Heart right ventricle (tissue), 16 donors: ENCODE results near the gene SLC17A9. TPM values are rescaled to one million over a fixed set of nuclear protein-coding genes. Genes with fewer than 3 reads are reported as not detected.
A peak's percentile ranks its signal among the peaks of the same experiment; 100 is the strongest.

ENCODE experiments used
- ATAC-seq, 8 donors: fragments of 200-7000 bp; cut with Tn5 transposase; one replicate each; pipeline ENCODE4 v1.9.1; 2020; ENCODE audit warnings: mild to moderate bottlenecking in 8 of 8, moderate library complexity in 8 of 8, moderate number of reproducible peaks in 1 of 8
- DNase-seq, 2 donors: peaks; one replicate each; pipeline ENCODE4 v3.0.0-alpha.2; 2020
- H3K27ac ChIP-seq, 10 donors: fragments of 200-600 bp; sonication (generic) in 2 of 10; one replicate each; pipeline versions ENCODE4 v1.5.0 to v1.8.0; 2020 to 2022; ENCODE audit warnings: mild to moderate bottlenecking in 3 of 10
- H3K27me3 ChIP-seq, 7 donors: fragments of 200-600 bp; one replicate each; pipeline ENCODE4 v1.8.0; 2021 to 2022; ENCODE audit warnings: mild to moderate bottlenecking in 2 of 7
- H3K36me3 ChIP-seq, 9 donors: fragments of 200-600 bp; sonication (generic) in 1 of 9; one replicate each; pipeline versions ENCODE4 v1.5.0 to v1.8.0; 2020 to 2022; ENCODE audit warnings: mild to moderate bottlenecking in 2 of 9
- H3K4me1 ChIP-seq, 9 donors: fragments of 200-600 bp; sonication (generic) in 1 of 9; one replicate each; pipeline versions ENCODE4 v1.5.0 to v1.8.0; 2020 to 2022; ENCODE audit warnings: mild to moderate bottlenecking in 4 of 9
- H3K4me3 ChIP-seq, 10 donors: fragments of 200-600 bp; sonication (generic) in 2 of 10; one replicate each; pipeline versions ENCODE4 v1.5.0 to v1.8.0; 2020 to 2022; ENCODE audit warnings: mild to moderate bottlenecking in 7 of 10, moderate library complexity in 2 of 10
- H3K9me3 ChIP-seq, 11 donors: fragments of 200-600 bp in 10 of 11; sonication (generic) in 2 of 11; one replicate each; pipeline versions ENCODE4 v1.5.0 to v1.8.0; 2013 to 2022; ENCODE audit warnings: mild to moderate bottlenecking in 2 of 11, control low read depth in 1 of 11, moderate library complexity in 1 of 11
- CTCF ChIP-seq, 9 donors: fragments of 200-600 bp; sonication (generic) in 2 of 9; IDR thresholded peaks; one replicate each; pipeline versions ENCODE4 v1.5.0 to v1.8.0; 2021 to 2022; ENCODE audit warnings: antibody characterized with exemption in 9 of 9, mild to moderate bottlenecking in 5 of 9, moderate library complexity in 1 of 9
- WGBS, 2 donors: extraction: QIAGEN DNeasy Blood & Tissue Kit; methylation state at CpG; one replicate each; pipeline ENCODE4 v1.1.7; 2013; ENCODE audit warnings: inconsistent platforms in 1 of 2; 5-methylcytosine and 5-hydroxymethylcytosine counted together
- intact Hi-C, 10 donors: fragments of 100-400 bp; cut with DNase I; formaldehyde crosslinking; loops; one replicate each; pipeline versions ENCODE4 v1.11.1 to v1.14.2; 2022
- polyA plus RNA-seq, 2 donors: library from polyadenylated mRNA; stranded (reverse); fragments of 200-250 nt; gene quantifications; one replicate each; pipeline ENCODE4 v1.2.3, GENCODE V29; 2013
- total RNA-seq, 10 donors: library from RNA; stranded (reverse); fragmentation: NEBNext Ultra II Directional in 3 of 10; extraction: Animal tissue kit (Norgen Biotek cat#: 25700) in 3 of 10; gene quantifications; one replicate each; pipeline versions ENCODE4 v1.2.1 to v1.2.4, GENCODE V29; 2021 to 2023
- donor health status: Arrhythmogenic right ventricular cardiomyopathy.
- donor health status: ischemic (EF 13 %, LVEDD 7.1; RV severe dilation, severe dysfunction).
- donor health status: healthy with polysubstance abuse.
- donor health status: DM: no; HTN: yes; CAD: no.
- donor health status: DM: no; HTN: no; CAD: no.
- donor health status: ischemic (EF 25% LVEDD 6.9; RV normal size, moderate dysfunction).
- donor health status: ischemic (EF 25% LVEDD 5.7; RV mildly dilated, moderate dysfunction).
- donor health status: healthy.
- donor health status: DM: yes; HTN: yes; CAD: no.
- donor health status: Ischemic cardiomyopathy.
- donor health status: ischemic (EF 35%, LVEDD 5.7; RV mildly dilated, moderate dysfunction).
- donor health status: nonischemic (EF 11% LVEDD 7.7; RV severe dilation, severe dysfunction).
- donor health status: DM: yes; HTN: yes; CAD: no.
- donor health status: PGD.
- donor health status: ischemic (EF 29% LVEDD 5.4; RV normal size, mild dysfunction).
- donor health status: nonischemic (EF 23%, LVEDD 6.1; RV moderate dilation, normal function).

The SLC17A9 gene
- total and polyA plus RNA-seq, 12 donors = 0.19 to 8.3 (median 1.0) TPM

GRCh38 chr20:62927128-62927705, 25.3 kb upstream of the SLC17A9 start:
- Histone ChIP-seq H3K27ac (peak overlapping the region in 9 of 10 donors; percentile 89 to 99 (median 98)), H3K4me1 (peaks cover 23 to 71% (median 64%) of the 10 kb centered on the region in 9 donors), H3K4me3 (peak overlapping the region; percentile 67 to 99 (median 98)), H3K9me3 (no peaks in the 10 kb centered on the region), H3K36me3 (peaks cover 0 to under 1% (median 0%) of the 10 kb centered on the region in 9 donors), H3K27me3 (no peaks in the 10 kb centered on the region)
- DNase-seq (no peak), ATAC-seq (no peak)
- intact Hi-C loops = loop anchor here in 1 of 10 donors (5.0 kb wide), 1 partner anchor 50 kb away; no protein-coding TSS in a partner anchor
- WGBS, 2 donors = 69 to 71% methylated on average over 12 of the region's 12 CpGs
- TF ChIP-seq CTCF (IDR thresholded peaks at IDR 0.05) = no peak

GRCh38 chr20:62928246-62928939, 24.1 kb upstream of the SLC17A9 start:
- no peak for DNase-seq
- no peak for TF ChIP-seq CTCF (IDR thresholded peaks at IDR 0.05)
- Histone ChIP-seq H3K4me3 (peak overlapping the region; percentile 11 to 71 (median 58)), H3K27ac (peak overlapping the region; percentile 40 to 99 (median 80)), H3K36me3 (peaks cover 0 to 11% (median 0%) of the 10 kb centered on the region in 9 donors), H3K27me3 (no peaks in the 10 kb centered on the region), H3K9me3 (no peaks in the 10 kb centered on the region), H3K4me1 (peaks cover 14 to 59% (median 52%) of the 10 kb centered on the region in 9 donors)
- intact Hi-C loops = loop anchor here in 1 of 10 donors (5.0 kb wide), 1 partner anchor 51 kb away; no protein-coding TSS in a partner anchor
- ATAC-seq = peak in 1 of 8 donors; percentile 19
- WGBS, 2 donors = 41 to 56% methylated on average over 14 of the region's 14 CpGs

- H3K4me3 ChIP-seq = peak overlapping the region; percentile 11 to 71 (median 58)
- intact Hi-C loops = loop anchor here in 2 of 10 donors (1.0 to 5.0 kb wide), 2 partner anchors 8 to 52 kb away; no protein-coding TSS in a partner anchor
- ATAC-seq (peak; percentile 48 to 72 (median 61)), DNase-seq (peak; percentile 58 to 81)
- no peaks in the 10 kb centered on the region for H3K9me3 ChIP-seq
- H3K36me3 ChIP-seq = peaks cover 0 to 17% (median 0%) of the 10 kb centered on the region in 9 donors
- no peak for TF ChIP-seq CTCF (IDR thresholded peaks at IDR 0.05)
- H3K4me1 ChIP-seq = peaks cover 14 to 52% (median 45%) of the 10 kb centered on the region in 9 donors
- H3K27me3 ChIP-seq = no peaks in the 10 kb centered on the region
- H3K27ac ChIP-seq = peak overlapping the region; percentile 40 to 99 (median 80)
- WGBS, 2 donors = 3 to 8% methylated on average over 43 to 44 of the region's 44 CpGs
Measured at GRCh38 chr20:62929051-62929538, 23.4 kb upstream of the SLC17A9 start.

- Histone ChIP-seq H3K36me3 (peaks cover 0 to 33% (median 0%) of the 10 kb centered on the region in 9 donors), H3K4me1 (peaks cover 15 to 61% (median 50%) of the 10 kb centered on the region in 9 donors), H3K9me3 (no peaks in the 10 kb centered on the region), H3K4me3 (no peak overlapping the region), H3K27me3 (no peaks in the 10 kb centered on the region), H3K27ac (no peak overlapping the region)
- intact Hi-C loops = loop anchor here in 1 of 10 donors (10.0 kb wide), 1 partner anchor 57 kb away; no protein-coding TSS in a partner anchor
- WGBS, 2 donors = 84 to 87% methylated on average over 9 of the region's 9 CpGs
- no peak for TF ChIP-seq CTCF (IDR thresholded peaks at IDR 0.05)
- no peak for ATAC-seq
- DNase-seq = no peak
Measured at GRCh38 chr20:62931464-62931863, 21.0 kb upstream of the SLC17A9 start.
